22Rv1 (cell line): ENCODE data around the gene RAPGEF4.

ENCODE experiments used
- CTCF ChIP-seq: fragments of 450-650 bp; IDR thresholded peaks from 2 replicates; pipeline ENCODE4 v1.5.1; 2017; ENCODE audit warnings: mild to moderate bottlenecking
- ZFX ChIP-seq: fragments of 450-650 bp; IDR thresholded peaks from 2 replicates; pipeline ENCODE4 v1.6.1; 2017; ENCODE audit warnings: antibody characterized with exemption, borderline replicate concordance

GRCh38 chr2:172900871-172901270 lies 165.2 kb downstream of the RAPGEF4 start:
- TF ChIP-seq CTCF (no peak), ZFX (no peak)
